Subcutaneous abdominal adipose tissue (tissue), 5 donors: ENCODE data around the gene APBB2.

Source experiments
- H3K27ac ChIP-seq: one replicate; pipeline ENCODE4 v1.7.0; 2013; ENCODE audit warnings: low read depth, mild to moderate bottlenecking, inconsistent platforms, low read length, moderate library complexity
- H3K27me3 ChIP-seq, 5 donors: one replicate each; pipeline ENCODE4 v1.7.0; 2013; ENCODE audit warnings: low read length in 5 of 5, inconsistent platforms in 1 of 5; ENCODE audit not compliant: control insufficient read depth in 5 of 5, insufficient read depth in 4 of 5
- H3K36me3 ChIP-seq, 5 donors: one replicate each; pipeline ENCODE4 v1.7.0; 2013; ENCODE audit warnings: low read length in 5 of 5; ENCODE audit not compliant: control insufficient read depth in 5 of 5, insufficient read depth in 5 of 5
- H3K4me1 ChIP-seq, 5 donors: one replicate each; pipeline ENCODE4 v1.7.0; 2013; ENCODE audit warnings: low read length in 5 of 5, mild to moderate bottlenecking in 3 of 5, moderate library complexity in 1 of 5; ENCODE audit not compliant: control insufficient read depth in 5 of 5, insufficient read depth in 5 of 5
- H3K4me3 ChIP-seq, 5 donors: one replicate each; pipeline ENCODE4 v1.7.0; 2013; ENCODE audit warnings: low read length in 5 of 5, low read depth in 1 of 5
- H3K9ac ChIP-seq, 5 donors: one replicate each; pipeline ENCODE4 v1.7.0; 2013; ENCODE audit warnings: low read length in 5 of 5, mild to moderate bottlenecking in 4 of 5, moderate library complexity in 3 of 5
- H3K9me3 ChIP-seq, 5 donors: one replicate each; pipeline ENCODE4 v1.7.0; 2013; ENCODE audit warnings: low read length in 5 of 5; ENCODE audit not compliant: control insufficient read depth in 5 of 5
- donor health status: healthy.
- donor health status: healthy.
- donor health status: healthy.
- donor health status: healthy.
- donor health status: healthy.

Gene APBB2

DNA sequence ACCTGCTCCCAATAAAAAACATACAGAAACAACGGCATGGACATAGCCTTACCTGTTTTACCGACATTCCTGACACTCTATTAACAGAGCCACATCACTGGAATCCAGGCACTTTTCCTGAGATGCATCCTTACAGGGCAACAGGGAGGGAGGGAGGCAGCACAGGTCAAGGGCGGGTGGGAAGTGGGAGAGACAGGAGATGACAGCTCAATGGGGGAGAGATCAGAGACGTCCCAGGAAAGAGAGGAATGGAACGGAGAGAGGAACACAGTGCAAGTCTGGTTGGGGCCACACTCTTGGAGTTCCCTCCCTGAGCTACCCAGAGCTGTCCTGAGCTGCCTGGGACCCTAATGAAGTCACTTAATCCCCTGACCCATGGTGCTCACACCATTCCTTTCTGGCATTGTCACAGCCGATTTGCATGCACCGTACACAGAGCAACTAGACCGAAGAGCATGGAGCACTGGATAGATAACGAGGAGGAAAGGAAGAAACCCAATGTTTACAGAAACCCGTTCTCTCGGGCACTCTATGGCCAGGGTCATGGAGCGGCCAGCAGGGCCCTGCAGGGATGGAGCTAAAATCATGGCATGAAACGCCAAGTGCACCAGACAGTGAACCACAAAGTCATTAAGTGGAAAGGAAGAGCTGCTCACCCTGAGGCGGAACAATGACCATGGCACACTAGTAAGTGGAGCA, 371.5 kb downstream of the APBB2 start:
- Histone ChIP-seq H3K27ac (no peak overlapping the region), H3K4me1 (peaks cover 0 to 2% (median 0%) of the 10 kb centered on the region in 5 donors), H3K9ac (no peak overlapping the region), H3K9me3 (no peaks in the 10 kb centered on the region), H3K27me3 (no peaks in the 10 kb centered on the region), H3K4me3 (no peak overlapping the region), H3K36me3 (peaks cover 3 to 22% (median 6%) of the 10 kb centered on the region in 5 donors)

DNA sequence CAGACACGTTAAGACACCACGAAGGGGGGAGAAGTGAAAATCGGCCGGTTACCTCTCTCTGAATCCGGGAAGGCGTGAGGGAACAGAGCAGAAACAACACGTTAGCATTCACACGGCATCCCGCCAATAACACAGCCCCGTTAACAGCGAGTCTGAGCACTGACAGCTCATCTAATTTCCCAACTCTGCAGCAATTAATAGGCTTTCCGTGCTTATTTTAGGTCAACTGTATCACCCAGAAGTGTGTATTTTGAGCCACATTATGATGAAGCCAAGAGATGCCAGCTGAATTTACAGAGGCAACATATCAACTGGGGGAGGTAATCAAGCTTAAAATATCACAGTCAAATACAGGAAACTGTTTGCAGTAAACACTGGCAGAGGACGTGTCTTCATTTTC, 372.0 kb downstream of the APBB2 start:
- no peak overlapping the region for H3K9ac ChIP-seq
- H3K27ac ChIP-seq, result no peak overlapping the region
- no peaks in the 10 kb centered on the region for H3K9me3 ChIP-seq
- peaks cover 3 to 24% (median 8%) of the 10 kb centered on the region in 5 donors for H3K36me3 ChIP-seq
- H3K4me3 ChIP-seq, result no peak overlapping the region
- no peaks in the 10 kb centered on the region for H3K27me3 ChIP-seq
- peaks cover 0 to 2% (median 0%) of the 10 kb centered on the region in 5 donors for H3K4me1 ChIP-seq

DNA sequence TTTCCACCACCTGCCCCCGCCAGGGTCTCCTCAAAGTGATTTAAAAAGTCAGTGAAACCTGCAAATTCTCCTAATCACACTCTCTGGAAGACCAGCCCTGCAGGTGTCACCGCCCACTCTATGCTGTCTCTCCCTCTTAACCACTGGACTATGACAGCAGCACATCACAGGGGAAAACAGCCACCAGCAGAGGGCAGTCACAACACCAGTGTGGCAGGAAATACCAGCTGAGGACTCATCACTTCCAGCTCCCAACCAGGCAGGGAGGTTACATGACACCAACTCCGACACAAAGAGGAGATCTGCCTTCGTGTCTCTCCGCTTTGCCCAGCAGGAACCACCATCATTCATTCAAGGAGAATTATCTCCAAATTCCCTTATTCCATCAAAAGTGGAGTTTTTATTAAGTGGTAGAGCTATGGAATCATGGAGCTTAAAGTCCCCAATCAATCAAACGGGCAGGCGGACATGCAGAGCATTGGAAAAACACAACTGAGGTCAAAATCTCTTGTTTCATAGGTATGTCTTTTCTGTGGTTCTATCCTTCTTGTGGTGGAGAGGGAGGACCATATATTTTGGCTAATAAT, 373.3 kb downstream of the APBB2 start:
- Histone ChIP-seq H3K4me3 (no peak overlapping the region), H3K27me3 (no peaks in the 10 kb centered on the region), H3K4me1 (peaks cover 0 to 3% (median 0%) of the 10 kb centered on the region in 5 donors), H3K9ac (no peak overlapping the region), H3K36me3 (peaks cover 6 to 36% (median 19%) of the 10 kb centered on the region in 5 donors), H3K9me3 (no peaks in the 10 kb centered on the region), H3K27ac (no peak overlapping the region)

DNA sequence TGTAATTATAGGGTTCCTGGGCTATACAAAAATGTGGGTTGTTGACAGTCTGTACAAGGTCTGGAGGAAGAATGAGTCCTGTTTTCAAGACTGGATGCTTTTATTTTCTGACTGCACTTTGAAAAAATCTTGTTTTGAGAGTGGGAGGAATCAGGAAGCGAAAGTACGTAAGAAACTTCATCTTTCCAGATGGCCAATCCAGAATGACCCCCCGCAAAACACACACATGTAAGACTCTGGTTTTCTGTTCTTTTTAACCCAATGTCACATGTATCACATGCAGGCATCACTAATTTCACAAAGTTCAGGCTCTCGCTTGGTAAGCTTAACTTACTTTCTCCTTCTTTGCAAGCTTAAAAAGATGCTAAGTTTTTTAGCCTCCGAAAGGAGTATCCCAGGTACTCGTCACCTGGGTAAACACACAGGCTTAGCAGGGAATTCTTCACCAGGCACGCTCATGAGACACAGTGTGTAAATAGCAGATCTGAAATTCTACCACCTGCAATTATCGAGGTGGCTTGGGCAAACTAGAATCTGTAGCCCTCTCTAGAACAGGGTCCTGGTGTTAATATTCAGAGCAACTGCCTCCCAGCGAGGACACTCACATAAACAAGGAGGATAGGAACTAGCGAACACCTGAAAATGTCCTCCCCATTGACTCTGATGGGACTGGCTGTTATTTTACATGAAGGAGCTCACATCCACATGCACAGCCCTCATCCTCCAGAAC, 373.9 kb downstream of the APBB2 start:
- H3K9ac ChIP-seq, result no peak overlapping the region
- no peaks in the 10 kb centered on the region for H3K9me3 ChIP-seq
- H3K27me3 ChIP-seq, result no peaks in the 10 kb centered on the region
- H3K4me1 ChIP-seq, result peaks cover 0 to 3% (median 0%) of the 10 kb centered on the region in 5 donors
- peaks cover 6 to 41% (median 24%) of the 10 kb centered on the region in 5 donors for H3K36me3 ChIP-seq
- no peak overlapping the region for H3K4me3 ChIP-seq
- H3K27ac ChIP-seq, result no peak overlapping the region

DNA sequence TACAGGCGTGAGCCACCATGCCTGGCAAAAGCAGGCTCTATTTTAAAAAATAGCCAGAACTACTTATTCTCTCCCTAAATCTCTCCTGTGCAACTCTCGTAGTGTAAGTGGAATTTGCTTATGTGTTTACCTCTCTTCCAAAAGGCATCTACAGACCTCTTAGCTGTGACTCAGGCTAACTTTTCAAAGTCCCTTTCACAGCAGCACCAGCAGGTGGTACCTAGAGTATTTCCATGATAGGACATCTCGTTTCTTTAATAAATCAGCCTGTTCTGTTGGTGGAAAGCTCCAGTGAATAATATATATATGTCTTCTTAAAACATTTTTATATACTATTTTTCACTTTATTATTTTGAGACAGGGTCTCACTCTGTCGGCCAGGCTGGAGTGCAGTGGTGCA, 375.6 kb downstream of the APBB2 start:
- Histone ChIP-seq H3K36me3 (peaks cover 3 to 47% (median 36%) of the 10 kb centered on the region in 5 donors), H3K27ac (no peak overlapping the region), H3K9me3 (no peaks in the 10 kb centered on the region), H3K27me3 (no peaks in the 10 kb centered on the region), H3K4me3 (no peak overlapping the region), H3K4me1 (peaks cover 0 to 3% (median 0%) of the 10 kb centered on the region in 5 donors), H3K9ac (no peak overlapping the region)

DNA sequence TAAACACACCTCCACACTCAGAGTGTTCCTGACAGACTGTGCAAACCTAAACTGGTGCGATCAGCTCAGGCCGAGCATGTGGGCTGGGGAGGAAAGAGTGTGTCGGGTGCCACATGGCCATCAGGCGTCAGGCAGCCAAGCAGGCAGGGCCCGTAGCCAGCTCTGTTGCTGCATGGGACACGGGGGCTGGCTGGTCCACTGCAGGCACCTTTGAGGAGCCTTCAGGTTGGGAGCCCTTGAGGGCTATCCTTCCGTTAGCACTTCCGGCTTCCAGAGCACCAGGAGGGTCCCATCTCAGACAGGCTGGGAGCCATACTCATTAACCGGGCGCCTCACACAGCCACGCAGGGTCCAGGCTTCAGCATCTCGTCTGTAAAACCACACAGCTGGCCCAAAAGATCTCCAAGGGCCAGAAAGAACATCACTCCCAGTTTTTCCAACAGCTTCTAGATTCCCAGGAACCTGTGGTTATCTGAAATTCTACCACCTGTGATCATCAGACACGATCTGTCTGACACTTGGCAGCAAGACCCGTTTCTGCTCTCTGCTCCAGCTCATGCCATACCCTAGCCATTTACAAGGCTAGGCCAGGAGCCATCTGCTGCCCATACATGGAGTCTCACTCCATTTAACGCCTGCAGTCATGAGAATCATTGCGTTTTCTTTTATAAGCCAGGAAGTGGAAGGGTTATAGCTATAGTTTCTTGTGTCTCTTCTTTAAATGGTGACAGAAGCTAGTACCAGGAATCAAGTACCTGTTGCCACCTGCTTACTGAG, 377.1 kb downstream of the APBB2 start:
- no peak overlapping the region for H3K4me3 ChIP-seq
- no peak overlapping the region for H3K9ac ChIP-seq
- no peaks in the 10 kb centered on the region for H3K9me3 ChIP-seq
- H3K4me1 ChIP-seq, result peaks cover 0 to 3% (median 0%) of the 10 kb centered on the region in 5 donors
- H3K27me3 ChIP-seq, result no peaks in the 10 kb centered on the region
- peaks cover 3 to 54% (median 49%) of the 10 kb centered on the region in 5 donors for H3K36me3 ChIP-seq
- H3K27ac ChIP-seq, result no peak overlapping the region

DNA sequence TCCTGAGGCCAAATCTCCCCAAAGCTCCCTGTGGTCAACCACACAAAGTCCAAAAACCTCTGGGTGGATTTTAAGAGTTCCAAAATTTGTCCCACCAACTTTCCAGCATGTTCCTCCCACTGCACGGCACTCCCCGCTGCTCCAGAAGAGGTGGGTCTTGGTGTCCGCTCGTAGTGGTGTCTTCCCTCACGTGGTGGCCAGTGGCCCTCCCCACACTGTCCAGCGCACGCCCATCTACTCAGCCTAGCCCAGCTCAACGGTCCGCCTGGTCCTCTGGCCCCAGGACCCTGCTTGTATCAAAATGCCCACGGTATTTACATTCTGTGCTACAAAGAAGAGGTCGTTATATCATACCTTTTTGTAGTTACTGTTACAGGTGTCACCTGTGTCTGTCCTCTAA, 381.1 kb downstream of the APBB2 start:
- peaks cover 0 to 76% (median 67%) of the 10 kb centered on the region in 5 donors for H3K36me3 ChIP-seq
- H3K9ac ChIP-seq, result no peak overlapping the region
- no peak overlapping the region for H3K27ac ChIP-seq
- H3K9me3 ChIP-seq, result no peaks in the 10 kb centered on the region
- H3K4me3 ChIP-seq, result no peak overlapping the region
- H3K4me1 ChIP-seq, result peaks cover 0 to 11% (median 8%) of the 10 kb centered on the region in 5 donors
- H3K27me3 ChIP-seq, result no peaks in the 10 kb centered on the region

DNA sequence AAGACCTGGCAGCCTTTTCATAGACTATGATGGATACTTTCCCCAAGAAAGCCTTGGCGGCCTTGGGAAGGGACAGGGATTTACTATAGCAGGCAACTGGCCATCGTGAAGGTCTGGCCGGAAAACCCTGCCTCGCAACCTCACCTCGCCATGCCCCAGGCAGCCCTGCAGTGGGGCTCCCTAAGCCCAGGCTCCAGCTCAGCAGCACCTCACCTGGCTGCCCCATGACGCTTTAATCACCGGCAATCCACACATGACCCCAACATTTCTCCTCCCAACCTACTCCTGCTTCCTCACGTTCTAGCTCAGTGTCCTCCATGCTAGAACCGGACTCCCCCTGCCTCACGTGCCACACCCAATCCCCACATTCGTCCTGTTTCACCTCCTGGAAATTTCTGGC, 382.2 kb downstream of the APBB2 start:
- Histone ChIP-seq H3K9me3 (no peaks in the 10 kb centered on the region), H3K36me3 (peaks cover 0 to 79% (median 69%) of the 10 kb centered on the region in 5 donors), H3K27ac (no peak overlapping the region), H3K4me1 (peaks cover 0 to 13% (median 9%) of the 10 kb centered on the region in 5 donors), H3K27me3 (no peaks in the 10 kb centered on the region), H3K4me3 (no peak overlapping the region), H3K9ac (no peak overlapping the region)

DNA sequence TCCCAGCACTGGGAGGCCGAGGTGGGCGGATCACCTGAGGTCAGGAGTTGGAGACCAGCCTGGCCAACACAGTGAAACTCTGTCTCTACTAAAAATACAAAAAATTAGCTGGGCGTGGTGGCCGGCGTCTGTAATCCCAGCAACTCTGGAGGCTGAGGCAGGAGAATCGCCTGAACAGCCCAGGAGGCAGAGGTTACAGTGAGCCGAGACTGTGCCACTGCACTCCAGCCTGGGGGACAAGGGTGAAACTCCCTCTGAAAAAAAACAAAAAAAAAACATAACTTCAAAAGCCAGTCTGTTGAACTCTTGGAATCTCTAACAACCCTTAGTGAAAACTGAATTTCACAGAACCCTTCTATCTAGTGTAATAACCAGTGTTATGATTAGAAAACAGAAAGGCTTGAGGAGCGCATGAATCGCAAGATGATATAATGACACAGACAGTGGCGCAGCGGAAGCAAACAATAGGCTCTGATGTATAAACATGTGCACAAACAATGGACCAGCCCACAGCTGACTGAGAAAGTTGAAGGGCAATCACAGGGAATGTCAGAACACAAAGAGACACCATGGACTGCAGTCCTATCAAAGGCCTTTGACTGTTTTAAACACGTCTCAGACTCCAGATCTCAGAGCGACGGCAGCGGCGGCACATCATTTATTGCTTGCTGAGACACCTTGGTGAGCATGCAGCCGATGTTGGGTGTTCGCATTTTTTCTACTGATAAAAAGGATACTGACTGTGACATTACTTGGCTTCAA, 383.0 kb downstream of the APBB2 start:
- peaks cover 0 to 80% (median 72%) of the 10 kb centered on the region in 5 donors for H3K36me3 ChIP-seq
- H3K27ac ChIP-seq, result no peak overlapping the region

More for the DNA sequence above, 383.0 kb downstream of the APBB2 start:
- H3K9me3 ChIP-seq, result no peaks in the 10 kb centered on the region
- H3K9ac ChIP-seq, result no peak overlapping the region
- H3K4me1 ChIP-seq, result peaks cover 0 to 10% (median 9%) of the 10 kb centered on the region in 5 donors
- no peaks in the 10 kb centered on the region for H3K27me3 ChIP-seq
- no peak overlapping the region for H3K4me3 ChIP-seq
